H1 (cell line): ENCODE results near the gene MT2A.

Experiments
- BCL11A ChIP-seq, 2 experiments: IDR thresholded peaks; one replicate each; pipeline ENCODE4 v1.6.1; 2011; ENCODE audit warnings: low read depth in 2 of 2, low read length in 2 of 2, mild to moderate bottlenecking in 2 of 2
- EGR1 ChIP-seq: IDR thresholded peaks from 2 replicates; pipeline ENCODE4 v1.6.1; 2011; ENCODE audit warnings: low read depth, low read length, borderline replicate concordance
- EZH2 ChIP-seq: fragments of 200-600 bp; sonication (generic); IDR thresholded peaks from 2 replicates; pipeline ENCODE4 v1.7.1; 2012; ENCODE audit warnings: low read depth, mild to moderate bottlenecking, moderate library complexity, low read length, inconsistent platforms; ENCODE audit not compliant: severe bottlenecking
- MAFK ChIP-seq: IDR thresholded peaks from 2 replicates; pipeline ENCODE4 v1.6.1; 2012; ENCODE audit warnings: low read depth, mild to moderate bottlenecking, improper control_type of control experiment, low read length
- RXRA ChIP-seq: IDR thresholded peaks from 2 replicates; pipeline ENCODE4 v1.6.1; 2011; ENCODE audit warnings: low read depth, mild to moderate bottlenecking, low read length, moderate library complexity; ENCODE audit not compliant: insufficient read depth
- SAP30 ChIP-seq: fragments of 300-600 bp; sonication (generic); IDR thresholded peaks from 2 replicates; pipeline ENCODE4 v1.7.1; 2012; ENCODE audit warnings: low read length, moderate library complexity, mild to moderate bottlenecking, inconsistent platforms; ENCODE audit not compliant: insufficient read depth, insufficient replicate concordance
- SIN3A ChIP-seq, 2 experiments: IDR thresholded peaks in 1 of 2; conservative IDR thresholded peaks in 1 of 2; 2 replicates each; pipeline ENCODE4 v1.6.1; 2011 to 2012; ENCODE audit warnings: low read length in 2 of 2, improper control_type of control experiment in 1 of 2, low read depth in 1 of 2, mild to moderate bottlenecking in 1 of 2
- TF ChIP-seq, protein P1 (sequence below), 3 experiments: IDR thresholded peaks; 1 replicate in 2 of 3; 2 replicates in 1 of 3; pipeline versions ENCODE4 v1.5.1 to v1.6.1; 2011; ENCODE audit warnings: low read length in 3 of 3, mild to moderate bottlenecking in 3 of 3, inconsistent platforms in 2 of 3, low read depth in 1 of 3, moderate library complexity in 1 of 3; ENCODE audit not compliant: insufficient read depth in 1 of 3; ENCODE audit errors: control extremely low read depth in 1 of 3

DNA sequence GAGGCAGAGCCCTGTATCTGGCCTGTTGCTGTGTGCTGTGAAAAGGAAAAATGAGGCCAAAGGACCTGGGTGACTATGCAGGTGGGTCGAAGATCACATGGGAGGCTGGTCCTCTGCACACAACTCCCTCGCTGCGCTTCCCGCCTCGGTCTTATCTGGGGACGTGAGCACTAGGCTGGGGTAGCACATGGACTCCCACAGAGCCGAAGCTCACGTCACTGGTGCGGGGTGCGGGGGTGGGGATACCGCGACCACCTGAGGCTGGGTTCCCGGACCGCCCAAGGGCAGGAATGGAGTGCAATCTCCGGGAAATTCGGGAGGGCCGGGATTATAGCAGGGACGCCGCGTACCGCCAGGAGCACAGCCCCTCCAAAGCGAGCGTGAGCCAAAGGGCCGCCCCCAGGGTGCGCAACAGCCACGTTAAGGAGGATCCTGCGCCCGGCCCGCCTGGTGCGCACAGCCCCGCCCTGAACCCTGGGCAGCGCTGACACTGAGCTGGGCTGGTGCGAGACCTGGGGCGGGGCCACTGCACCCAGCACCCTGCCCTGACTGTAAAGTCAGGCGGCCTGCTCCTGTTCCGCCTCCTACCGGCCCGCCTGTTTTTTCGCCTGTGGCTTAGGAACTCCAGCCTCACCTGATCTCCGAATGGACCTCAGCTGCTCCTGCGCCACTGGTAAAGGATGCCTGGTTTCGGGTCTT lies 34.8 kb downstream of the MT2A start:
- TF ChIP-seq MAFK (no peak), EGR1 (no peak), SAP30 (no peak), SIN3A (conservative IDR thresholded peaks at IDR 0.05 in 1 of 2, IDR thresholded peaks at IDR 0.05 in 1 of 2; ENCODE audit: low read depth in 1 of 2, low read length in 2 of 2) (no peak), EZH2 (peak; percentile 72), RXRA (no peak), BCL11A (IDR thresholded peaks at IDR 0.05; ENCODE audit: low read depth in 2 of 2, low read length in 2 of 2) (no peak)
- TF ChIP-seq, protein P1, sequence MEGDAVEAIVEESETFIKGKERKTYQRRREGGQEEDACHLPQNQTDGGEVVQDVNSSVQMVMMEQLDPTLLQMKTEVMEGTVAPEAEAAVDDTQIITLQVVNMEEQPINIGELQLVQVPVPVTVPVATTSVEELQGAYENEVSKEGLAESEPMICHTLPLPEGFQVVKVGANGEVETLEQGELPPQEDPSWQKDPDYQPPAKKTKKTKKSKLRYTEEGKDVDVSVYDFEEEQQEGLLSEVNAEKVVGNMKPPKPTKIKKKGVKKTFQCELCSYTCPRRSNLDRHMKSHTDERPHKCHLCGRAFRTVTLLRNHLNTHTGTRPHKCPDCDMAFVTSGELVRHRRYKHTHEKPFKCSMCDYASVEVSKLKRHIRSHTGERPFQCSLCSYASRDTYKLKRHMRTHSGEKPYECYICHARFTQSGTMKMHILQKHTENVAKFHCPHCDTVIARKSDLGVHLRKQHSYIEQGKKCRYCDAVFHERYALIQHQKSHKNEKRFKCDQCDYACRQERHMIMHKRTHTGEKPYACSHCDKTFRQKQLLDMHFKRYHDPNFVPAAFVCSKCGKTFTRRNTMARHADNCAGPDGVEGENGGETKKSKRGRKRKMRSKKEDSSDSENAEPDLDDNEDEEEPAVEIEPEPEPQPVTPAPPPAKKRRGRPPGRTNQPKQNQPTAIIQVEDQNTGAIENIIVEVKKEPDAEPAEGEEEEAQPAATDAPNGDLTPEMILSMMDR (IDR thresholded peaks at IDR 0.05; ENCODE audit: control extremely low read depth in 1 of 3, insufficient read depth in 1 of 3, low read depth in 1 of 3, low read length in 3 of 3) = peak; percentile 39 to 50 (median 42)
